OCI-LY7 (cell line): Measurements from ENCODE around the gene KIAA0930. TPM values are rescaled to one million over a fixed set of nuclear protein-coding genes. Genes with fewer than 3 reads are reported as not detected.

ENCODE experiments used
- BruUV-seq: library from RNA; stranded (reverse); fragments of 400-500 nt; replicated peaks from 2 replicates; lab custom pipeline; 2021; lab: Mats Ljungman, UMichigan
- CTCF ChIA-PET: fragments of 300-600 bp; sonication (Branson Sonifier 250); formaldehyde crosslinking; loops from one replicate; lab custom pipeline; 2022; ENCODE audit warnings: antibody characterized with exemption; ENCODE audit not compliant: unreplicated experiment; lab: Charles Lee
- POLR2A ChIA-PET: fragments of 300-600 bp; sonication (Branson Sonifier 250); formaldehyde crosslinking; loops from one replicate; lab custom pipeline; 2022; ENCODE audit warnings: antibody characterized with exemption; lab: Charles Lee
- DNase-seq: peaks from one replicate; pipeline ENCODE4 v3.0.0-alpha.2; 2015; ENCODE audit warnings: low spot score
- H2AFZ ChIP-seq: fragments of 200-600 bp; sonication (generic), shearing (Covaris generic); 2 replicates; pipeline ENCODE4 v1.6.1; 2014; ENCODE audit warnings: mild to moderate bottlenecking, antibody characterized with exemption, low read length, moderate library complexity
- H3K27ac ChIP-seq: fragments of 200-600 bp; sonication (generic); 2 replicates; pipeline ENCODE4 v1.5.1; 2014; ENCODE audit warnings: mixed run types, low read depth, mild to moderate bottlenecking, moderate library complexity, low read length, inconsistent platforms; ENCODE audit not compliant: poor library complexity, severe bottlenecking
- H3K36me3 ChIP-seq: fragments of 200-600 bp; sonication (generic); 2 replicates; pipeline ENCODE4 v1.6.1; 2014; ENCODE audit warnings: mild to moderate bottlenecking, antibody characterized with exemption, low read length, moderate library complexity, mixed read lengths; ENCODE audit not compliant: insufficient read depth
- H3K4me1 ChIP-seq: fragments of 200-600 bp; sonication (generic); 2 replicates; pipeline ENCODE4 v1.5.1; 2014; ENCODE audit warnings: mild to moderate bottlenecking, low read length; ENCODE audit not compliant: insufficient read depth, poor library complexity, severe bottlenecking
- H3K4me2 ChIP-seq: fragments of 200-600 bp; sonication (generic); 2 replicates; pipeline ENCODE4 v1.6.1; 2014; ENCODE audit warnings: mild to moderate bottlenecking, low read length
- H3K4me3 ChIP-seq: fragments of 200-600 bp; sonication (generic); 2 replicates; pipeline ENCODE4 v1.5.1; 2014; ENCODE audit warnings: mild to moderate bottlenecking, low read depth, low read length; ENCODE audit not compliant: poor library complexity, severe bottlenecking
- H3K79me2 ChIP-seq: fragments of 200-600 bp; sonication (generic); 2 replicates; pipeline ENCODE4 v1.6.1; 2016; ENCODE audit warnings: low read depth, mild to moderate bottlenecking, low read length, moderate library complexity, mixed read lengths; ENCODE audit not compliant: insufficient read depth
- H3K9me2 ChIP-seq: fragments of 200-600 bp; sonication (generic); 2 replicates; pipeline ENCODE4 v1.6.1; 2016; ENCODE audit warnings: mild to moderate bottlenecking, low read length, mixed read lengths; ENCODE audit not compliant: insufficient read depth
- H3K9me3 ChIP-seq: fragments of 200-600 bp; sonication (generic); 2 replicates; pipeline ENCODE4 v1.6.1; 2014; ENCODE audit warnings: mild to moderate bottlenecking, mixed run types, low read length, mixed read lengths
- H4K20me1 ChIP-seq: fragments of 200-600 bp; sonication (generic); 2 replicates; pipeline ENCODE4 v1.6.1; 2014; ENCODE audit warnings: mild to moderate bottlenecking, antibody characterized with exemption, low read length, moderate library complexity, mixed read lengths; ENCODE audit not compliant: insufficient read depth
- CTCF ChIP-seq: fragments of 200-600 bp; sonication (generic); conservative IDR thresholded peaks from 2 replicates; pipeline ENCODE4 v1.5.1; 2014; ENCODE audit warnings: mild to moderate bottlenecking, antibody characterized with exemption, low read length, moderate library complexity, mixed read lengths
- EZH2phosphoT487 ChIP-seq: fragments of 200-600 bp; sonication (generic); IDR thresholded peaks from 2 replicates; pipeline ENCODE4 v1.6.1; 2018; ENCODE audit warnings: low read depth, borderline replicate concordance, mild to moderate bottlenecking, mixed run types, antibody characterized with exemption, low read length, moderate library complexity, mixed read lengths
- intact Hi-C: fragments of 100-400 bp; cut with micrococcal nuclease; formaldehyde crosslinking; loops from one replicate; pipeline ENCODE4 v1.10.0; 2022; ENCODE audit not compliant: unreplicated experiment
- total RNA-seq, 2 experiments: library from RNA; depleted of rRNA in 1 of 2; stranded (reverse); fragments of >200 nt in 1 of 2; shearing (Covaris generic) in 1 of 2; gene quantifications; 2 replicates each; pipeline ENCODE4 v1.2.3, GENCODE V29; 2014 to 2022

KIAA0930 gene
- total RNA-seq, 2 experiments from 2014 or later: 80.7 to 93.9 TPM

GRCh38 chr22:45254388-45254787 is 13.7 kb upstream of the KIAA0930 start:
- Histone ChIP-seq H3K4me3 (no peak overlapping the region), H3K9me3 (0 out of 2 replicates have a peak, but pooled peaks cover 4% of the 10 kb centered on the region), H3K79me2 (no peaks in the 10 kb centered on the region), H3K36me3 (no peaks in the 10 kb centered on the region), H3K4me2 (no peak overlapping the region), H3K9me2 (no peaks in the 10 kb centered on the region), H2AFZ (no peak overlapping the region), H3K4me1 (peaks cover 6% of the 10 kb centered on the region), H4K20me1 (no peaks in the 10 kb centered on the region), H3K27ac (no peak overlapping the region)
- TF ChIP-seq EZH2phosphoT487: no peak
- TF ChIP-seq CTCF: no peak
- POLR2A ChIA-PET: no interaction called here
- intact Hi-C loops: no loop called here
- BruUV-seq: no TSS peak
- CTCF ChIA-PET: no interaction called here
- no peak for DNase-seq

- peaks cover 19% of the 10 kb centered on the region for H3K4me1 ChIP-seq
- no peaks in the 10 kb centered on the region for H3K9me2 ChIP-seq
- H3K4me3 ChIP-seq: no peak overlapping the region
- H3K9me3 ChIP-seq: 0 out of 2 replicates have a peak, but pooled peaks cover 4% of the 10 kb centered on the region
- POLR2A ChIA-PET: no interaction called here
- H4K20me1 ChIP-seq: no peaks in the 10 kb centered on the region
- BruUV-seq: no TSS peak
- H3K79me2 ChIP-seq: no peaks in the 10 kb centered on the region
- intact Hi-C loops: no loop called here
- TF ChIP-seq CTCF (no peak), EZH2phosphoT487 (no peak)
- CTCF ChIA-PET: no interaction called here
- H3K4me2 ChIP-seq: no peak overlapping the region
- no peak for DNase-seq
- H2AFZ ChIP-seq: no peak overlapping the region
- no peak overlapping the region for H3K27ac ChIP-seq
- H3K36me3 ChIP-seq: no peaks in the 10 kb centered on the region
Measured at GRCh38 chr22:45253039-45253641, 12.4 kb upstream of the KIAA0930 start.

GRCh38 chr22:45251825-45252224 is 11.1 kb upstream of the KIAA0930 start:
- Histone ChIP-seq H3K9me3 (no peaks in the 10 kb centered on the region), H3K4me1 (peaks cover 32% of the 10 kb centered on the region), H3K36me3 (no peaks in the 10 kb centered on the region), H3K27ac (no peak overlapping the region), H4K20me1 (no peaks in the 10 kb centered on the region), H3K4me3 (no peak overlapping the region), H3K9me2 (no peaks in the 10 kb centered on the region), H2AFZ (no peak overlapping the region), H3K4me2 (no peak overlapping the region), H3K79me2 (no peaks in the 10 kb centered on the region)
- DNase-seq: no peak
- CTCF ChIA-PET: no interaction called here
- POLR2A ChIA-PET: interaction anchor here (0.7 kb wide), 1 partner anchor 19 kb away, joined by 4 read pairs; no protein-coding TSS in a partner anchor
- intact Hi-C loops: no loop called here
- TF ChIP-seq EZH2phosphoT487 (no peak), CTCF (no peak)
- BruUV-seq: no TSS peak
